OCI-LY7 (cell line): Measurements from ENCODE around the gene FAM120B. TPM values are rescaled to one million over a fixed set of nuclear protein-coding genes. Genes with fewer than 3 reads are reported as not detected.

ENCODE experiments used
- BruUV-seq: library from RNA; stranded (reverse); fragments of 400-500 nt; replicated peaks from 2 replicates; lab custom pipeline; 2021; lab: Mats Ljungman, UMichigan
- CTCF ChIA-PET: fragments of 300-600 bp; sonication (Branson Sonifier 250); formaldehyde crosslinking; loops from one replicate; lab custom pipeline; 2022; ENCODE audit warnings: antibody characterized with exemption; ENCODE audit not compliant: unreplicated experiment; lab: Charles Lee
- POLR2A ChIA-PET: fragments of 300-600 bp; sonication (Branson Sonifier 250); formaldehyde crosslinking; loops from one replicate; lab custom pipeline; 2022; ENCODE audit warnings: antibody characterized with exemption; lab: Charles Lee
- DNase-seq: peaks from one replicate; pipeline ENCODE4 v3.0.0-alpha.2; 2015; ENCODE audit warnings: low spot score
- H2AFZ ChIP-seq: fragments of 200-600 bp; sonication (generic), shearing (Covaris generic); 2 replicates; pipeline ENCODE4 v1.6.1; 2014; ENCODE audit warnings: mild to moderate bottlenecking, antibody characterized with exemption, low read length, moderate library complexity
- H3K27ac ChIP-seq: fragments of 200-600 bp; sonication (generic); 2 replicates; pipeline ENCODE4 v1.5.1; 2014; ENCODE audit warnings: mixed run types, low read depth, mild to moderate bottlenecking, moderate library complexity, low read length, inconsistent platforms; ENCODE audit not compliant: poor library complexity, severe bottlenecking
- H3K36me3 ChIP-seq: fragments of 200-600 bp; sonication (generic); 2 replicates; pipeline ENCODE4 v1.6.1; 2014; ENCODE audit warnings: mild to moderate bottlenecking, antibody characterized with exemption, low read length, moderate library complexity, mixed read lengths; ENCODE audit not compliant: insufficient read depth
- H3K4me1 ChIP-seq: fragments of 200-600 bp; sonication (generic); 2 replicates; pipeline ENCODE4 v1.5.1; 2014; ENCODE audit warnings: mild to moderate bottlenecking, low read length; ENCODE audit not compliant: insufficient read depth, poor library complexity, severe bottlenecking
- H3K4me2 ChIP-seq: fragments of 200-600 bp; sonication (generic); 2 replicates; pipeline ENCODE4 v1.6.1; 2014; ENCODE audit warnings: mild to moderate bottlenecking, low read length
- H3K4me3 ChIP-seq: fragments of 200-600 bp; sonication (generic); 2 replicates; pipeline ENCODE4 v1.5.1; 2014; ENCODE audit warnings: mild to moderate bottlenecking, low read depth, low read length; ENCODE audit not compliant: poor library complexity, severe bottlenecking
- H3K79me2 ChIP-seq: fragments of 200-600 bp; sonication (generic); 2 replicates; pipeline ENCODE4 v1.6.1; 2016; ENCODE audit warnings: low read depth, mild to moderate bottlenecking, low read length, moderate library complexity, mixed read lengths; ENCODE audit not compliant: insufficient read depth
- H3K9me2 ChIP-seq: fragments of 200-600 bp; sonication (generic); 2 replicates; pipeline ENCODE4 v1.6.1; 2016; ENCODE audit warnings: mild to moderate bottlenecking, low read length, mixed read lengths; ENCODE audit not compliant: insufficient read depth
- H3K9me3 ChIP-seq: fragments of 200-600 bp; sonication (generic); 2 replicates; pipeline ENCODE4 v1.6.1; 2014; ENCODE audit warnings: mild to moderate bottlenecking, mixed run types, low read length, mixed read lengths
- H4K20me1 ChIP-seq: fragments of 200-600 bp; sonication (generic); 2 replicates; pipeline ENCODE4 v1.6.1; 2014; ENCODE audit warnings: mild to moderate bottlenecking, antibody characterized with exemption, low read length, moderate library complexity, mixed read lengths; ENCODE audit not compliant: insufficient read depth
- EZH2phosphoT487 ChIP-seq: fragments of 200-600 bp; sonication (generic); IDR thresholded peaks from 2 replicates; pipeline ENCODE4 v1.6.1; 2018; ENCODE audit warnings: low read depth, borderline replicate concordance, mild to moderate bottlenecking, mixed run types, antibody characterized with exemption, low read length, moderate library complexity, mixed read lengths
- intact Hi-C: fragments of 100-400 bp; cut with micrococcal nuclease; formaldehyde crosslinking; loops from one replicate; pipeline ENCODE4 v1.10.0; 2022; ENCODE audit not compliant: unreplicated experiment
- total RNA-seq, 2 experiments: library from RNA; depleted of rRNA in 1 of 2; stranded (reverse); fragments of >200 nt in 1 of 2; shearing (Covaris generic) in 1 of 2; gene quantifications; 2 replicates each; pipeline ENCODE4 v1.2.3, GENCODE V29; 2014 to 2022
- TF ChIP-seq, protein P1 (sequence below): fragments of 200-600 bp; sonication (generic); conservative IDR thresholded peaks from 2 replicates; pipeline ENCODE4 v1.5.1; 2014; ENCODE audit warnings: mild to moderate bottlenecking, antibody characterized with exemption, low read length, moderate library complexity, mixed read lengths

The FAM120B gene
- total RNA-seq, 2 experiments from 2014 or later = 12.8 to 32.9 TPM

DNA sequence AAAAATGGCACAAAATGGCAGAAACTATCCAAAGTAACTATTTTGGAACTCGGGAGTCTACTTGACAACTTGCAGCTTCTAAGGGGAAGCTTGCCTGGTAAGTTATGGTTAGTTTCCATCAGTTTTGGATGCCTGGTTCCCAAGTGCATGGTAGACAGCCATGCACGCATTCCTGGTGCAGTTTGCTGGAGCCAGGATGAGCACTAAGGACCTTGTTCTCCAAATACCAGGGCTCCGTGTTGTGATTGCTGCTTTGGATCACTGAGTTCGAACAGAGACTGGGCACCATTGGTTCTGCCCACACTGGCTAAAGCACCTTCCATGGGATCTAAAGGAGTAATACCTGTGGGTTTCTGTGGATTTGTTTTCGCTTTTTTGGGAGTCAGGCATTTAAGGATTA lies 103.7 kb downstream of the FAM120B start:
- intact Hi-C loops = no loop called here
- H3K36me3 ChIP-seq = peaks cover 11% of the 10 kb centered on the region; the same call in 1 of the 2 replicates
- no peak for DNase-seq
- H3K79me2 ChIP-seq = no peaks in the 10 kb centered on the region
- no peak for TF ChIP-seq EZH2phosphoT487
- TF ChIP-seq, protein P1, sequence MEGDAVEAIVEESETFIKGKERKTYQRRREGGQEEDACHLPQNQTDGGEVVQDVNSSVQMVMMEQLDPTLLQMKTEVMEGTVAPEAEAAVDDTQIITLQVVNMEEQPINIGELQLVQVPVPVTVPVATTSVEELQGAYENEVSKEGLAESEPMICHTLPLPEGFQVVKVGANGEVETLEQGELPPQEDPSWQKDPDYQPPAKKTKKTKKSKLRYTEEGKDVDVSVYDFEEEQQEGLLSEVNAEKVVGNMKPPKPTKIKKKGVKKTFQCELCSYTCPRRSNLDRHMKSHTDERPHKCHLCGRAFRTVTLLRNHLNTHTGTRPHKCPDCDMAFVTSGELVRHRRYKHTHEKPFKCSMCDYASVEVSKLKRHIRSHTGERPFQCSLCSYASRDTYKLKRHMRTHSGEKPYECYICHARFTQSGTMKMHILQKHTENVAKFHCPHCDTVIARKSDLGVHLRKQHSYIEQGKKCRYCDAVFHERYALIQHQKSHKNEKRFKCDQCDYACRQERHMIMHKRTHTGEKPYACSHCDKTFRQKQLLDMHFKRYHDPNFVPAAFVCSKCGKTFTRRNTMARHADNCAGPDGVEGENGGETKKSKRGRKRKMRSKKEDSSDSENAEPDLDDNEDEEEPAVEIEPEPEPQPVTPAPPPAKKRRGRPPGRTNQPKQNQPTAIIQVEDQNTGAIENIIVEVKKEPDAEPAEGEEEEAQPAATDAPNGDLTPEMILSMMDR = no peak
- POLR2A ChIA-PET = no interaction called here
- CTCF ChIA-PET = no interaction called here
- no peak overlapping the region for H3K4me3 ChIP-seq
- no peaks in the 10 kb centered on the region for H3K4me1 ChIP-seq
- no peak overlapping the region for H3K27ac ChIP-seq
- H3K4me2 ChIP-seq = no peak overlapping the region
- H3K9me2 ChIP-seq = no peaks in the 10 kb centered on the region
- no peaks in the 10 kb centered on the region for H4K20me1 ChIP-seq
- no peak overlapping the region for H2AFZ ChIP-seq
- no TSS peak for BruUV-seq
- H3K9me3 ChIP-seq = no peaks in the 10 kb centered on the region

DNA sequence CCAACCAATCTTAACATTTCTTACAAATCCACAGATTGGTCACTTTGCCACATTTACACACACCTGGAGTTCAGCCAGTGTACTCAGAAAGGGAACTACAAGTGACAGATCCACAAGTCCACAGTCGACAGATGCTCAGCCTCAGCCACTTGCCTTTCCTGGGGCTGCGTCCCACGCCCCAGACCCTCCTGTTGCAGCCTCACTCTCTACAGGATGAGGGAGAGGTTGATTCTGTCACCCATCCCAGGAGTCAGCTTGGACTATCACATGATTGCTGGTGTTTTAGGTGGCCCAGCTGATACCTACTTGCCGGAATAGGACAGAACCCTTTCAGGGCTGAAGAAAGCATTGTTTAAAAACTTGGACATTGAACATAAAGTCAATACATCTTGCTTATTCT lies 108.8 kb downstream of the FAM120B start:
- H4K20me1 ChIP-seq = no peaks in the 10 kb centered on the region
- H3K27ac ChIP-seq = no peak overlapping the region

DNA sequence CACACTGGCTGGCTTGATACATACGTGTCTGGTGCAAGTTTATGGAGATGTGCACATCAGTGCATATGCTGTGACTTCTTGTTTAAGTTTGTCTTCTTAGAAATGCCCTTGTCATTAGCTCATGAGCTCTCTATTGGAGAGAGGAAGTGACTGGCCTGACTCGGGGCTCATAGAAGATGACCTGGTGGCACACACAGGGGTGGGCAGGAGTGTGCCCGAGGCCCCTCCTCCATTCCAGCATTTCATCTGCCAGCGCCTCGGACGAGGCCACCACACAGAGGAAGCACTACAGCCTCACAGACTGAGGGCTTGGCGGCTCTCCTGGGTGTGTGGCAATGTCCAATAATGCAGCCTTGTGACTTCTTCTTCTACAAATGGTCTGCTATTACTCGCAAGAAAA lies 109.7 kb downstream of the FAM120B start:
- no TSS peak for BruUV-seq
- Histone ChIP-seq H3K4me1 (no peaks in the 10 kb centered on the region), H3K36me3 (no peaks in the 10 kb centered on the region), H3K27ac (no peak overlapping the region), H3K9me2 (no peaks in the 10 kb centered on the region), H3K4me3 (no peak overlapping the region), H3K9me3 (no peaks in the 10 kb centered on the region), H3K79me2 (no peaks in the 10 kb centered on the region), H2AFZ (no peak overlapping the region), H4K20me1 (no peaks in the 10 kb centered on the region), H3K4me2 (no peak overlapping the region)
- intact Hi-C loops = no loop called here
- TF ChIP-seq, protein P1 = no peak
- TF ChIP-seq EZH2phosphoT487 = no peak
- CTCF ChIA-PET = no interaction called here
- POLR2A ChIA-PET = no interaction called here
- no peak for DNase-seq

More for the DNA sequence above, 108.8 kb downstream of the FAM120B start:
- no peak overlapping the region for H3K4me2 ChIP-seq
- TF ChIP-seq EZH2phosphoT487 = no peak
- TF ChIP-seq, protein P1 = no peak
- H3K79me2 ChIP-seq = no peaks in the 10 kb centered on the region
- BruUV-seq = no TSS peak
- no peaks in the 10 kb centered on the region for H3K9me2 ChIP-seq
- H3K4me3 ChIP-seq = no peak overlapping the region
- no peaks in the 10 kb centered on the region for H3K4me1 ChIP-seq
- H3K9me3 ChIP-seq = no peaks in the 10 kb centered on the region
- H3K36me3 ChIP-seq = no peaks in the 10 kb centered on the region
- DNase-seq = no peak
- no peak overlapping the region for H2AFZ ChIP-seq
- POLR2A ChIA-PET = no interaction called here
- CTCF ChIA-PET = no interaction called here
- intact Hi-C loops = no loop called here
